ENCODE results near the gene RUSC1.

The RUSC1 gene

GRCh38 chr1:155322571-155322952 lies 1.9 kb downstream of the RUSC1 start:
- DNase-seq (ENCODE audit: low spot score): peak; percentile 57
- no peak for TF ChIP-seq CTCF (IDR thresholded peaks at IDR 0.05; ENCODE audit: borderline replicate concordance, control extremely low read depth, extremely low read depth, insufficient read depth, missing control alignments)
- in situ Hi-C loops (cut with MboI; ENCODE audit: low sequenced_read_pairs, unreplicated experiment): no loop called here

GRCh38 chr1:155322953-155323728 lies 2.4 kb downstream of the RUSC1 start:
- in situ Hi-C loops (cut with MboI; ENCODE audit: low sequenced_read_pairs, unreplicated experiment): no loop called here

GRCh38 chr1:155323729-155324036 lies 3.0 kb downstream of the RUSC1 start:
- in situ Hi-C loops (cut with MboI; ENCODE audit: low sequenced_read_pairs, unreplicated experiment): no loop called here
- peak; percentile 91 for DNase-seq (ENCODE audit: low spot score)
- no peak for TF ChIP-seq CTCF (IDR thresholded peaks at IDR 0.05; ENCODE audit: borderline replicate concordance, control extremely low read depth, extremely low read depth, insufficient read depth, missing control alignments)

More at GRCh38 chr1:155322953-155323728, 2.4 kb downstream of the RUSC1 start:
- TF ChIP-seq CTCF (IDR thresholded peaks at IDR 0.05; ENCODE audit: borderline replicate concordance, control extremely low read depth, extremely low read depth, insufficient read depth, missing control alignments): peak; percentile 94
- peak; percentile 90 for DNase-seq (ENCODE audit: low spot score)

GRCh38 chr1:155324037-155324716 lies 3.5 kb downstream of the RUSC1 start:
- peak; percentile 96 for DNase-seq (ENCODE audit: low spot score)
- in situ Hi-C loops (cut with MboI; ENCODE audit: low sequenced_read_pairs, unreplicated experiment): no loop called here
- TF ChIP-seq CTCF (IDR thresholded peaks at IDR 0.05; ENCODE audit: borderline replicate concordance, control extremely low read depth, extremely low read depth, insufficient read depth, missing control alignments): no peak

GRCh38 chr1:155324717-155325602 lies 4.3 kb downstream of the RUSC1 start:
- peak; percentile 52 for DNase-seq (ENCODE audit: low spot score)
- in situ Hi-C loops (cut with MboI; ENCODE audit: low sequenced_read_pairs, unreplicated experiment): loop anchor here (25.0 kb wide), 1 partner anchor 262 kb away; no protein-coding TSS in a partner anchor

More at GRCh38 chr1:155324717-155325602, 4.3 kb downstream of the RUSC1 start:
- peak; percentile 33 for TF ChIP-seq CTCF (IDR thresholded peaks at IDR 0.05; ENCODE audit: borderline replicate concordance, control extremely low read depth, extremely low read depth, insufficient read depth, missing control alignments)
